ENCODE measurements around the gene NRDC.

- no peak for TF ChIP-seq KLF16 (tag by site-specific recombination; IDR thresholded peaks at IDR 0.05)
- no peak for TF ChIP-seq SETDB1 (IDR thresholded peaks at IDR 0.05; ENCODE audit: insufficient read length, low read length)
- TF ChIP-seq CTCF (tag by site-specific recombination; IDR thresholded peaks at IDR 0.05), result no peak
- TF ChIP-seq ZBTB26 (tag by site-specific recombination; optimal IDR thresholded peaks at IDR 0.05), result no peak
- TF ChIP-seq HOXC10 (CRISPR knock-in tag; IDR thresholded peaks at IDR 0.05), result no peak
- no peak for TF ChIP-seq ZBTB8A (tag by site-specific recombination; IDR thresholded peaks at IDR 0.05)
- no peak for TF ChIP-seq ZSCAN18 (tag by site-specific recombination; IDR thresholded peaks at IDR 0.05)
These were observed 49.5 kb downstream of the NRDC start for GRCh38 chr1:51829058-51829457.
